ENCODE measurements around the gene SERINC2.
"Not testable (repeated sequence)": the region's sequence is repeated elsewhere in the genome, so short reads cannot be mapped to it uniquely, and the experiment has no call there.

SERINC2 gene

GRCh38 chr1:31476891-31477846, 64.2 kb downstream of the SERINC2 start:
- DNase-seq (ENCODE audit: low read depth): no peak
- no peak for TF ChIP-seq CTCF (conservative IDR thresholded peaks at IDR 0.05; ENCODE audit: low read length)
- H3K4me3 ChIP-seq (ENCODE audit: low read length): no peak overlapping the region

GRCh38 chr1:31478167-31478566, 65.2 kb downstream of the SERINC2 start:
- no peak for TF ChIP-seq CTCF (conservative IDR thresholded peaks at IDR 0.05; ENCODE audit: low read length)
- no peak for DNase-seq (ENCODE audit: low read depth)
- no peak overlapping the region for H3K4me3 ChIP-seq (ENCODE audit: low read length)

GRCh38 chr1:31479811-31480210, 66.8 kb downstream of the SERINC2 start:
- TF ChIP-seq CTCF (conservative IDR thresholded peaks at IDR 0.05; ENCODE audit: low read length): no peak
- no peak overlapping the region for H3K4me3 ChIP-seq (ENCODE audit: low read length)
- DNase-seq (ENCODE audit: low read depth): peak; percentile 15

- not testable (repeated sequence) for H3K4me3 ChIP-seq (ENCODE audit: low read length); DNase-seq (ENCODE audit: low read depth)
Observed at GRCh38 chr1:31480426-31480825, 67.4 kb downstream of the SERINC2 start.

GRCh38 chr1:31482482-31483011, 69.5 kb downstream of the SERINC2 start:
- DNase-seq (ENCODE audit: low read depth): no peak
- no peak overlapping the region for H3K4me3 ChIP-seq (ENCODE audit: low read length)
- no peak for TF ChIP-seq CTCF (conservative IDR thresholded peaks at IDR 0.05; ENCODE audit: low read length)

- peak; percentile 98 for DNase-seq (ENCODE audit: low read depth)
- no peak for TF ChIP-seq CTCF (conservative IDR thresholded peaks at IDR 0.05; ENCODE audit: low read length)
- no peak overlapping the region for H3K4me3 ChIP-seq (ENCODE audit: low read length)
Observed at GRCh38 chr1:31483012-31483946, 70.3 kb downstream of the SERINC2 start.

All from AG10803 (cell line).